HG03342 (cell line): ENCODE data around the gene PIH1D1.
A peak's percentile ranks its signal among the peaks of the same experiment; 100 is the strongest.

ENCODE experiments used
- ATAC-seq: cut with Tn5 transposase; IDR thresholded peaks from one replicate; pipeline ENCODE4 v1.9.1; 2021; ENCODE audit warnings: mild to moderate bottlenecking, moderate library complexity; ENCODE audit not compliant: unreplicated experiment

PIH1D1 gene

DNA sequence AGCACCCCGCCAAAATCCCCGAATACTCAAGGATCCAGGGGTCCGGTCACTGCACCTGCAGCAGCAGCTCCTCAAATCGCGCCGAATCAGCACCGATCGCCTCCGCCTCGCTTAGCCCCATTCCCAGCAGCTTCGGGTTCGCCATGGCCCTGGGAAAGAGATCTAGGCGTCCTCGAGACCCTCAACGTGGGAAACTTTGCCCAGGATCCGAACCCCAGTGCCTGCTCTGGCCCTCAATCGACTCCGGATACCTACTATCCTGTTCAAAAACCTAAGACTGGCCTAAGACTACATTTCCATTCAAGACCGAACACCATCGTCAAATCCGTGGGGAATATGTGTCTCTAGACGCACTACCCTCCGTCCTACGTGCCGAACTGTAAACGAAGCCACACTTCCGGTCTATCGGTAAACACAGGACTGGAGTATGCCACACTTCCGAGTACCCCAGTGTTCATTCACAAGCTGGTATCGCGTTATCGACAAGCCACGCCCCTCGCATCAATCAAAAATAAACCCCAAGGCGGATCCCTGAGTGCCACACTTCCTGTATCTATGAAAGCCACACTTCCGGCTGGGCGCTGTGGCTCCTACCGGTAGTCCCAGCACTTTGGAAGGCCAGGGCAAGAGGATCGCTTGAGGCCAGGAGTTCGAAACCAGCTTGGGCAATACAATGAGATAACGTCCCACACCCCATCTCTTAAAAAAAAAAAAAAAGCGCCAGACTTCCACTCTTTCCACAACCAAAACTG, at the start of gene PIH1D1:
Gene PIH1D1 (minus strand): TSS at position 385 of the 752 bp plus-strand sequence. CDS start 240 bp downstream, at position 145.
- ATAC-seq, result peak; percentile 59

DNA sequence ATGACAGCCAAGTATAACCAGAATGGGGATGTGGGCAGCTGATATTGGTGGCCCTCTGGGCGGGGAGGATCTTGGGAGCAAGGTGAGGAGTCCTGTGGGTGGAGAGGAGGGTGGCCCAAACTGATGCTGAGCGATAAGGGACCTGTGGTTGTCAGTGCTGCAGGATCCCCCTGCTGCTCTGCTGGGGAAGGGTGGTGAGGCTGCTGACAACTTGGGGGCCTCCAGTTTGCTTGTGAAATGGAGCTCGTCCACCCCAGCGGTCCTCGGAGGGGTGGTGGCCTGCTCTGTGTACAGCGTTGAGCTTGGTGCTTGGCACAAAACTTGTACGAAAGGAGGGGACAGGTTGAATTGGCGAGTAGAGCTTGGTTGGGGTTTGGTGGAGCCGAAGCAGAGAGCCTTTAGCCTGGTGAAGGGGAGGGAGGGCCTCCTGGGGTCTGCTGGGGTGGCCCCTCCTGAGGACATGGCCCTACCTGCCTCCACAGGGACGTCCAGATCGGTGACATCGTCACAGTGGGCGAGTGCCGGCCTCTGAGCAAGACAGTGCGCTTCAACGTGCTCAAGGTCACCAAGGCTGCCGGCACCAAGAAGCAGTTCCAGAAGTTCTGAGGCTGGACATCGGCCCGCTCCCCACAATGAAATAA, 47.5 kb upstream of the PIH1D1 start:
- ATAC-seq, result no peak

DNA sequence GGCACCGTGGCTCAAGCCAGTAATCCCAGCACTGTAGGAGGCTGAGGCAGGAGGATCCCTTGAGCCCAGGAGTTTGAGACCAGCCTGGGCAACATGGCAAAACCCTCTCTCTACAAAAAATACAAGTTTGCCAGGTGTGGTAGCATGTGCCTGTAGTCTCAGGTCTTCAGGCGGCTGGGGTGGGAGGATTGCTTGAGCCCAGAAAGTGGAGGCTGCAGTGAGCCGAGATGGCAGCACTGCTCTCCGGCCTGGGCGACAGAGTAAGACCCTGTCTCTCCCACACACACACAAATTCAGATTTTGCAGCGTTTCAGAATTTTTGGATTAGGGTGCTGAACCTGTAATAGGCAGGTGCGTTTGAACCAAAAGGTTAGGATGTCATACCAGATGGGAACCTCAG, 46.9 kb upstream of the PIH1D1 start:
- no peak for ATAC-seq

DNA sequence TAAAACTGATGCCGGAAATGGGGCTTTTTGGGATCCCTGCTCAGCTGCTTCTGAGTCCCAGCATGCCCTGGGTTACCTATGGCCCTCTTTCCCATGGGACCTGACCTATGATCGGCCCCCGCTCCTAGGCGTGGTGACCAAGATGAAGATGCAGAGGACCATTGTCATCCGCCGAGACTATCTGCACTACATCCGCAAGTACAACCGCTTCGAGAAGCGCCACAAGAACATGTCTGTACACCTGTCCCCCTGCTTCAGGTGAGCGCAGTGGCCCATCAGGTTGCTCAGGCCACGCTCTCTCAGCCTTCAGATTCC, 46.1 kb upstream of the PIH1D1 start:
- ATAC-seq, result no peak

DNA sequence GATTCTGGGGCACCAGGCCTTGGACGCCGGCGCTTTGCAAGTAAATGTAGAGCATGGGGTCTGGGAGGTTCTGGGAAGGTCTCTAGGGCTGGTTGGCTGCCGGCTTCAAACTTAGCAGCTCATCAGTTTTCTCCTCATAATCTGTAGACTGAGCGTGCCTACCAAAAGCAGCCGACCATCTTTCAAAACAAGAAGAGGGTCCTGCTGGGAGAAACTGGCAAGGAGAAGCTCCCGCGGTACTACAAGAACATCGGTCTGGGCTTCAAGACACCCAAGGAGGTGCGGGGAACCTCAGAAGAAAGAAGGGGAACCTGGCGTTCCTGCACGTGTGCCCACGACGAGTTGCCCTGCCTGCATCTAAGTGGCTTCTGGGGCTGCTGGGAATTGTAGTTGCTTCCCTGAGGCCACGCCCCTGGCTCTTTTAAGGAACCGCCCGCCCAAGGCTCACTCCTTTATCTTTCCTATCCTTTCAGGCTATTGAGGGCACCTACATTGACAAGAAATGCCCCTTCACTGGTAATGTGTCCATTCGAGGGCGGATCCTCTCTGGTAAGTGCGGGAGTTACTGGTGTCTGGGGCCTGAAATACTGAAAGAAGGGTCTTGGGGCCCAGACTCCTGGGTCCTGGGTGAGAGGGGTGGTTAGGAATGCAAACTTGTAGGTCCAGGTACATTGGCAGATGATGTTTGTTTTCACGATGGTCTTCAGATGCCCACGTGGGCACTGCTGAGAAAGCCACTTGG, 45.6 kb upstream of the PIH1D1 start:
- ATAC-seq, result no peak

DNA sequence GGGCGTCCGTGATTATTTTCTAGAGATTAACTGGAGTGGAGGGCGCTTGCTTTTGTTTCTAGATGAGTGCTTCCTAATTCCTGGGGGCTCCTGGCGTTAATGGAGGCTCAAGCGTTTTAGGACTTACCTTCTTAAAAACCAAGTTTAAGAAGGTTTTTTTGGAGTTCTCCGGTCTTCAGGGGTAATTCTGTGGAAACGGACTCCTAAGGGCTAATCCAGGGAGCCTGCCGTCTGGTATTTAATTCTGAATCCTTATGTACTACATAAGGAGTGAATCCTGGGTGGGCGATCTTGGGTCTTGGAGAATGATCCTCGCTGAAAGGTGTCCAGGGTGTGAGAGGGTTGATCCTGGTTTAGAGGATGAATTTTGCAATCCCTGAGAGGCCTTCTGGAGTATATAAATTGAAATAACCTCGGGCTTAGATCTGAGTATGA, 45.0 kb upstream of the PIH1D1 start:
- ATAC-seq, result no peak

DNA sequence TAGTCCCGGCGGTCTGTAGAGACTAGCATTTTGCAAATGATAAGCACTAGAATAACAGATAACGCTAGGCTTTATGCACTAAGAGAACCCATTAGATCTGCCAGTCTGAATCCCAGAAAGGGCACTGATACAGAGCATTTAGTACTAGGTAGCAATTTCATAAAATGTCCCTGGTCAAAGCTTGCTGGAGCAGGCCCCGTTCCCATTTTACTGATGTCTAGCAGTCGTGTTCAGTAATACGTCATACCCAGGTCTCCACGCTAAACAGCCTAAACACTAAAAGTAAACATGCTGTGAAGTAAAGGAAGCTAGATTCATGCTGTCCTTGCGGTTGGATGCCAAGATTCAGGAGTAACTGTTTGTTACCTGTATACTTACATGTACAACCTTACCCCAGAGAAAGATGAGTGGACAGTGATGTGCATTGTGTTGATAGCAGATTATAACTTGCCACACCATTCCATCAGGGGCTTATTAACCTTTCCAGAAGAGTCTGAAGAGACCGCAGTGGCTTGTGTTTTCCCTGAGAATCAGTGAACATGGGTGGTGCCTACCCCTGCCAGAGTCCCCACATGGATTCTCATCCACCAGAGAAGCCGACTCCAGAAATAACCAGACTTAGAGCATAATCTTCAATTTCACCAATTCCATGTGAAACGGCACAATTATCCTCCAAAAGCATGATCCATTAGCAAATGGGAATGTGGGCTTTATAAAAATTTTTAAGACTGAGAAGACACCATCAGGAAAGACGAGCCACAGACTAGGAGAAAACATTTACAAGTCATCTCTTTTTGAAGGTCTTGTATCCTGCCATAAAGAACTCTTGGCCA, 41.2 kb upstream of the PIH1D1 start:
- ATAC-seq, result no peak

GRCh38 chr19:49491804-49492572, 40.4 kb upstream of the PIH1D1 start:
- no peak for ATAC-seq

DNA sequence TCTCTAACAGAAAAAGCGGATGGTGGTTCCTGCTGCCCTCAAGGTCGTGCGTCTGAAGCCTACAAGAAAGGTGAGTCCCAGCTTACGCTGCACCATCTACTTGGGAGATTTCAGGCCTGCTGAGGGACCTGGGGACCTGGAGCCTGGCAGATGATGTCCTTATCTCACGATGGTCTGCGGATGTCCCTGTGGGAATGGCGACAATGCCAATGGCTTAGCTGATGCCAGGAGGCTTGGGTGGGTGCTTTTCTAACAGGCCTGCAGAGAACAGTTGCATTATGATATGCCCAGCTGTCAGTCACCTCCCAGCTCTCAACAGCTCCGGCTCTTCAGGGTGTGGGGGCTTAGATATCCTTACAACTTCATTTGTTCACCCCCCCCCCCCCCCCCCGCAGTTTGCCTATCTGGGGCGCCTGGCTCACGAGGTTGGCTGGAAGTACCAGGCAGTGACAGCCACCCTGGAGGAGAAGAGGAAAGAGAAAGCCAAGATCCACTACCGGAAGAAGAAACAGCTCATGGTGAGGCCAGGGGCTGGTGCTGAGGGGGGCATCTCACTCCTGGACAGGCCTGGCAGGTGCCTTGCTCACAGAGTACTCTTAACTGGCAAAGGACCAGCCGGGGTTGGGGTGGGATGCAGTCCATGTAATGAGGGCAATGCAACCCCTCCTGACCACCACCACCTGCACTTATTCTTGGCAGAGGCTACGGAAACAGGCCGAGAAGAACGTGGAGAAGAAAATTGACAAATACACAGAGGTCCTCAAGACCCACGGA, 39.6 kb upstream of the PIH1D1 start:
- ATAC-seq, result no peak

DNA sequence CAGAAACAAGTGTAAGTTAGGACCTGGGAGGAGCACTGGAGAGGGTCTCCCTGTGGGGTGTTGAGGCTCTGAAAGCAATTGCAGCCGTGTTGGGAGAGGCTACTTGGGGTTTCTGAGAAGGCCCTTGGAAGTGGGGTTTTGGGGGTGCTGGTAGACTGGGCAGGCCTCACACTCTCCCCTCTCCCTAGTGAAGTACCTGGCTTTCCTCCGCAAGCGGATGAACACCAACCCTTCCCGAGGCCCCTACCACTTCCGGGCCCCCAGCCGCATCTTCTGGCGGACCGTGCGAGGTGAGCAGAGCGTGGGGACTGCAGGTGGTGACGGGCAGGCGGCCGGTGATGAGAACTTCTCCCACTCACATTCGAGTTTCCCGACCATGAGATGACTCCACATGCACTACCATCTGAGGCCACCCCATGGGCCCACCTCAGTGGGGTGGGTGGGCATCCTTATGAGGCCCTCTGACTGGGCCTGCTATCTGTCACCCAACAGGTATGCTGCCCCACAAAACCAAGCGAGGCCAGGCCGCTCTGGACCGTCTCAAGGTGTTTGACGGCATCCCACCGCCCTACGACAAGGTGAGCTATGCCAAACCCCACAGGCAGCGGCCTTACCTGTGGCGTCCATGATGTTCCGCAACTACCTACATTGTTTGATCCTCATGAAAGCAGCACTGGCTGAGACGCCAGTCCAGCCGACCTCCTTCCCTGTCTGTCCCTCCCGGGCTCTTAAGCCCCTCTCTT, 38.8 kb upstream of the PIH1D1 start:
- ATAC-seq, result no peak

- no peak for ATAC-seq
Measured at GRCh38 chr19:49489601-49490167, 38.1 kb upstream of the PIH1D1 start.

DNA sequence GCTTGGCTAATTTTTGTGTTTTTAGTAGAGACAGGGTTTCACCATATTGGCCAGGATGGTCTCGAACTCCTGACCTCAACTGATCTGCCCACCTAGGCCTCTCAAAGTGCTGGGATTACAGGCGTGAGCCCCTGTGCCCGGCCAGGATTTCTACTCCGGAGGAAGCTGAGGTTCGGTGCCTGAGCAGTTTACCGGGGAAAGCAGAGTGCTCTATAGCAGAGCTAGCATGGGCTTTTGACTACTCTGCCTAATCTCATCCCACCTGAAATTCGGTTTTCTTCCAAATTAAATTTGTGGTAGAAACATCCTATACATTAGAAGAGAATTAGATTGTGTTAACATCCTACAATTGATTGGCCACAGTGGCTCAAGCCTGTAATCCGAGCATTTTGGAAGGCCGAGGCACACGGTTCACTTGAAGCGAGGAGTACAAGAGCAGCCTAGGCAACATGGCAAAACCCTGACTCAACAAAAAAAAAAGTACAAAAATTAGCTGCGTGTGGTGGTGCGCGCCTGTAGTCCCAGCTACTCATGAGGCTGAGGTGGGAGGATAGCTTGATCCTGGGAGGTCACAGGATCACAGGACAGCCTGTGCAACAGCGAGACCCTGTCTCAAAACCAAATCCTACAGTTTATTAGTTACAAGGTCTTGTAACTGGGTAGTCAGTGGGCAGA, 37.4 kb upstream of the PIH1D1 start:
- ATAC-seq, result no peak

DNA sequence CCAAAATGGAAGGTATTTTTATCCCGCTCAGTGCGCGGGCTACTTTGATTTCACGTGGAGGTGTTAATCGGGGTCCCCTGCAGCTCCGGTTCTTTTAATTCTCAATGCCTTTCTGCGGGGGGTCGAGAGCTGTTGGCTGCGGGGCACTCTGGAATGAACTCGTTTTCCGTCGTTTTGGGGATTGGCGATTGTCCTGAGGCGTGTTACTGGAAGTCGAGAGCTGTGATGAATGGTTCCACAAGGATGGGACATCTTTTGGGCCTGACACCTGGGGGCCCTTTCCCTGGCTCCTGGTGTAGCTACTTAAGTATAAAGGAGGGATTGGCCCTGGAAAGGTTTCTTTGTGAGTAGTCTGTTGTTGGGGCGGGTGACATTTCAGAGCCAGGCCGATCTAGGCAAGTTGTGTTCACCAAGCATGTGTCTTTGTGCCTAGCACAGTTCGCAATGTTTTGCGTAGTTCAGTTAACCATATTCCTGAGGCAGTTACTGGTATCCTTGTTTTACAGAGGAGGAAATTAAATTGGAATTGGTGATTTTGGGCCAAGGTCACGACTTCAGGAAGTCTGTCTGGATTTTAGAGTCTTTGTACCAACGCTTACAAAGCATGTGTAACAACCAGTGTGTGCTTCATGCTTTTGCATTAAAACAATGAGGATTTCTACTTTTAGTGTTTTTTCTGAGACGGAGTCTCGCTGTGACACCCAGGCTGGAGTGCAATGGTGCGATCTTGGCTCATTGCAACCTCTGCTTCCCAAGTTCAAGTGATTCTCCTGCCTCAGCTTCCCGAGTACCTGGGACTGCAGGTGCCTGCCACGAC, 36.6 kb upstream of the PIH1D1 start:
- no peak for ATAC-seq

GRCh38 chr19:49487277-49488045, 35.8 kb upstream of the PIH1D1 start, which contains the start of gene RPL13A:
Gene RPL13A (plus strand): TSS chr19:49487608. CDS start chr19:49487630, 22 bp downstream.
- ATAC-seq, result peak; percentile 84

DNA sequence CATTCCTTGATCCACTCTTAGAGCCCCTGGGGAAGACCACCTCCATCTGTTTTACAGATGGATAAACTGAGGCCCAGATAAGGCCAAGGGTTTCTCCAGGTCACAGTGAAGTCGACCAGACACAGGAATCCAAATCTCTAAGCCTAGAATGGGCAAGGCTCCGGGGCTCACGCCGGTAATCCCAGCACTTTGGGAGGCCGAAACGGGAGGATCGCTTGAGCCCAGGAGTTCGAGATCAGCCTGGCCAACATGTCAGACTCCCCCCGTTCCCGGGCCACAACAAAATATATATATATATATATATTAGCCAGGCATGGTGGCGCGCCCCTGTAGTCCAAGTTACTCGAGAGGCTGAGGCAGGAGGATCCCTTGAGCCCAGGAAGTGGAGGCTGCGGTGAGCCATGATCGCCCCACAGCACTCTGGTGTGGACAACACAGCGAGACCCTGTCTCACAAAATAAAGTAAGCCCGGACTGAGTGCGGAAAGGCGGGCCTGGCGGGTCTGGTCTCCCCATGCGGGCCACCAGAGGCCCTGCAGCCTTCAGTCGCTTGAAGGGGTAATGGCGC, 35.2 kb upstream of the PIH1D1 start:
- no peak for ATAC-seq

- ATAC-seq, result no peak
Measured at GRCh38 chr19:49486232-49486631, 34.6 kb upstream of the PIH1D1 start.
